H9 (cell line): ENCODE data around the gene HSPA12A. TPM values are rescaled to one million over a fixed set of nuclear protein-coding genes. Genes with fewer than 3 reads are reported as not detected.

Source experiments
- DNase-seq: peaks from one replicate; pipeline ENCODE4 v3.0.0-alpha.2; 2017
- H2AFZ ChIP-seq: one replicate; pipeline ENCODE4 v1.6.1; 2013; ENCODE audit warnings: mild to moderate bottlenecking, low read length, control low read depth, moderate library complexity
- H2AK5ac ChIP-seq: 2 replicates; pipeline ENCODE4 v1.6.1; 2013; ENCODE audit warnings: low read length, control low read depth, mixed read lengths; ENCODE audit not compliant: insufficient read length
- H2BK120ac ChIP-seq: one replicate; pipeline ENCODE4 v1.6.1; 2013; ENCODE audit warnings: low read depth, mild to moderate bottlenecking, low read length, control low read depth, inconsistent platforms; ENCODE audit not compliant: poor library complexity, severe bottlenecking
- H2BK12ac ChIP-seq: 2 replicates; pipeline ENCODE4 v1.6.1; 2013; ENCODE audit warnings: low read length, control low read depth, mixed read lengths, low read depth; ENCODE audit not compliant: insufficient read length
- H2BK15ac ChIP-seq: 2 replicates; pipeline ENCODE4 v1.6.1; 2013; ENCODE audit warnings: low read depth, low read length, control low read depth
- H2BK20ac ChIP-seq: one replicate; pipeline ENCODE4 v1.6.1; 2013; ENCODE audit warnings: low read depth, mild to moderate bottlenecking, low read length, control low read depth, inconsistent platforms; ENCODE audit not compliant: poor library complexity, severe bottlenecking
- H2BK5ac ChIP-seq: 2 replicates; pipeline ENCODE4 v1.6.1; 2013; ENCODE audit warnings: low read length, control low read depth, mixed read lengths; ENCODE audit not compliant: insufficient read length
- H3K14ac ChIP-seq: 2 replicates; pipeline ENCODE4 v1.6.1; 2013; ENCODE audit warnings: low read length, control low read depth; ENCODE audit not compliant: insufficient read depth
- H3K18ac ChIP-seq: 2 replicates; pipeline ENCODE4 v1.6.1; 2013; ENCODE audit warnings: low read depth, mild to moderate bottlenecking, mixed read lengths, low read length, control low read depth; ENCODE audit not compliant: insufficient read length
- H3K23ac ChIP-seq: 2 replicates; pipeline ENCODE4 v1.6.1; 2013; ENCODE audit warnings: low read length, control low read depth, mixed read lengths, low read depth; ENCODE audit not compliant: insufficient read length
- H3K23me2 ChIP-seq: 2 replicates; pipeline ENCODE4 v1.6.1; 2013; ENCODE audit warnings: low read depth, mild to moderate bottlenecking, mixed read lengths, low read length, control low read depth; ENCODE audit not compliant: insufficient read length, poor library complexity, severe bottlenecking
- H3K27ac ChIP-seq: 2 replicates; pipeline ENCODE4 v1.5.1; 2013; ENCODE audit warnings: low read length, control low read depth, mixed read lengths, low read depth; ENCODE audit not compliant: insufficient read length
- H3K27me3 ChIP-seq: 2 replicates; pipeline ENCODE4 v1.6.1; 2013; ENCODE audit warnings: low read length, control low read depth, inconsistent platforms; ENCODE audit not compliant: insufficient read depth
- H3K4ac ChIP-seq: 2 replicates; pipeline ENCODE4 v1.6.1; 2013; ENCODE audit warnings: low read depth, mild to moderate bottlenecking, control low read depth, inconsistent platforms, low read length, moderate library complexity
- H3K4me1 ChIP-seq: 2 replicates; pipeline ENCODE4 v1.6.1; 2013; ENCODE audit warnings: low read length, control low read depth, inconsistent platforms; ENCODE audit not compliant: insufficient read depth
- H3K4me2 ChIP-seq: 2 replicates; pipeline ENCODE4 v1.6.1; 2013; ENCODE audit warnings: low read length, control low read depth, mixed read lengths; ENCODE audit not compliant: insufficient read length, insufficient read depth
- H3K56ac ChIP-seq: 2 replicates; pipeline ENCODE4 v1.6.1; 2013; ENCODE audit warnings: low read depth, mild to moderate bottlenecking, mixed read lengths, low read length, control low read depth; ENCODE audit not compliant: insufficient read length
- H3K79me1 ChIP-seq: 2 replicates; pipeline ENCODE4 v1.6.1; 2013; ENCODE audit warnings: low read depth, mild to moderate bottlenecking, moderate library complexity, low read length, control low read depth, inconsistent platforms; ENCODE audit not compliant: insufficient read depth, poor library complexity, severe bottlenecking
- H3K79me2 ChIP-seq: 2 replicates; pipeline ENCODE4 v1.6.1; 2013; ENCODE audit warnings: low read length, control low read depth, inconsistent platforms; ENCODE audit not compliant: insufficient read depth
- H3K9ac ChIP-seq: 2 replicates; pipeline ENCODE4 v1.6.1; 2013; ENCODE audit warnings: low read length, control low read depth, mixed read lengths; ENCODE audit not compliant: insufficient read length; ENCODE audit errors: extremely low read depth
- H3K9me3 ChIP-seq: one replicate; pipeline ENCODE4 v1.6.1; 2013; ENCODE audit warnings: low read depth, low read length, inconsistent platforms; ENCODE audit not compliant: control insufficient read depth
- H3T11ph ChIP-seq: one replicate; pipeline ENCODE4 v1.6.1; 2013; ENCODE audit warnings: mild to moderate bottlenecking, low read length, control low read depth, inconsistent platforms
- H4K20me1 ChIP-seq: one replicate; pipeline ENCODE4 v1.6.1; 2013; ENCODE audit not compliant: control insufficient read depth, insufficient read length, insufficient read depth
- H4K5ac ChIP-seq: 2 replicates; pipeline ENCODE4 v1.6.1; 2013; ENCODE audit warnings: low read depth, mild to moderate bottlenecking, mixed read lengths, low read length, control low read depth; ENCODE audit not compliant: insufficient read length
- H4K8ac ChIP-seq: replicated peaks from 2 replicates; pipeline ENCODE4 v1.6.1; 2013; ENCODE audit warnings: low read length, control low read depth, mixed read lengths, low read depth; ENCODE audit not compliant: insufficient read length
- H4K91ac ChIP-seq: 2 replicates; pipeline ENCODE4 v1.6.1; 2013; ENCODE audit warnings: low read depth, mild to moderate bottlenecking, moderate library complexity, mixed read lengths, low read length, control low read depth; ENCODE audit not compliant: insufficient read length
- H3K27ac Mint-ChIP-seq, 3 experiments: 2 replicates in 2 of 3; 3 replicates in 1 of 3; pipeline ENCODE4 v1.8.0; 2020 to 2021; ENCODE audit warnings: mixed read lengths in 3 of 3, mild to moderate bottlenecking in 1 of 3, moderate library complexity in 1 of 3
- H3K27me3 Mint-ChIP-seq: 2 replicates; pipeline ENCODE4 v1.8.0; 2021; ENCODE audit warnings: low read depth, mild to moderate bottlenecking, moderate library complexity, mixed read lengths
- H3K36me3 Mint-ChIP-seq, 3 experiments: 2 replicates in 2 of 3; 3 replicates in 1 of 3; pipeline ENCODE4 v1.8.0; 2020 to 2021; ENCODE audit warnings: low read depth in 3 of 3, mixed read lengths in 3 of 3; ENCODE audit not compliant: insufficient read depth in 1 of 3
- H3K4me1 Mint-ChIP-seq, 2 experiments: 2 replicates each; pipeline ENCODE4 v1.8.0; 2020; ENCODE audit warnings: mixed read lengths in 2 of 2
- H3K4me3 Mint-ChIP-seq, 2 experiments: 2 replicates in 1 of 2; 3 replicates in 1 of 2; pipeline ENCODE4 v1.8.0; 2020 to 2021; ENCODE audit warnings: mild to moderate bottlenecking in 2 of 2, mixed read lengths in 2 of 2, moderate library complexity in 1 of 2
- H3K9me3 Mint-ChIP-seq, 2 experiments: 2 replicates in 1 of 2; 3 replicates in 1 of 2; pipeline ENCODE4 v1.8.0; 2020; ENCODE audit warnings: mild to moderate bottlenecking in 2 of 2, mixed read lengths in 2 of 2, moderate library complexity in 1 of 2
- CTCF ChIP-seq: fragments of 200-600 bp; sonication (generic); conservative IDR thresholded peaks from 3 replicates; pipeline ENCODE4 v1.8.0; 2021; ENCODE audit warnings: antibody characterized with exemption, mild to moderate bottlenecking
- WGBS: extraction: QIAGEN DNeasy Blood & Tissue Kit; methylation state at CpG from one replicate; pipeline ENCODE4 v1.1.7; 2013; ENCODE audit warnings: missing lambda C conversion rate, low lambda C conversion rate, mixed read lengths; ENCODE audit not compliant: insufficient read length; ENCODE audit errors: extremely low coverage; 5-methylcytosine and 5-hydroxymethylcytosine counted together
- total RNA-seq: library from RNA; stranded (reverse); gene quantifications from 2 replicates; pipeline ENCODE4 v1.2.1, GENCODE V29; 2021

HSPA12A gene
- total RNA-seq, 1 experiment from 2014 or later = 3.2 TPM

- H4K91ac ChIP-seq = no peak overlapping the region
- peaks cover 46 to 48% of the 10 kb centered on the region in 2 experiments for H3K4me1 Mint-ChIP-seq
- H3K9ac ChIP-seq = no peak overlapping the region
- H3K4me1 ChIP-seq = peaks cover 8% of the 10 kb centered on the region
- no peak overlapping the region for H2BK15ac ChIP-seq
- no peak overlapping the region for H4K5ac ChIP-seq
- H3K9me3 ChIP-seq = no peaks in the 10 kb centered on the region
- H3K14ac ChIP-seq = no peak overlapping the region
- no peak for DNase-seq
- H3K79me2 ChIP-seq = no peaks in the 10 kb centered on the region
- H2AFZ ChIP-seq = no peak overlapping the region
- no peaks in the 10 kb centered on the region; a peak in 1 of 5 replicates for H3K9me3 Mint-ChIP-seq
- peaks cover 0 to 5% (median 0%) of the 10 kb centered on the region in 3 experiments; a peak in 2 of 7 replicates for H3K36me3 Mint-ChIP-seq
- H3K4me2 ChIP-seq = no peak overlapping the region
- H3K27ac Mint-ChIP-seq = no peak overlapping the region
- H3K23ac ChIP-seq = no peak overlapping the region
- no peak overlapping the region for H2BK5ac ChIP-seq
- WGBS = no CpG with 5 or more reads among the region's 7 CpGs
- H2BK20ac ChIP-seq = no peak overlapping the region
- H3K56ac ChIP-seq = no peak overlapping the region
- H3K27me3 ChIP-seq = no peaks in the 10 kb centered on the region
- no peak overlapping the region for H3K4me3 Mint-ChIP-seq
- H2BK120ac ChIP-seq = no peak overlapping the region
- TF ChIP-seq CTCF = no peak
- no peak overlapping the region for H3K4ac ChIP-seq
- peaks cover 15% of the 10 kb centered on the region for H3K27me3 Mint-ChIP-seq
- no peaks in the 10 kb centered on the region for H4K20me1 ChIP-seq
- no peak overlapping the region for H3K18ac ChIP-seq
- H3K27ac ChIP-seq = no peak overlapping the region
- H3K23me2 ChIP-seq = no peaks in the 10 kb centered on the region
- H4K8ac ChIP-seq = no peak overlapping the region
- no peak overlapping the region for H2AK5ac ChIP-seq
- H3K79me1 ChIP-seq = no peaks in the 10 kb centered on the region
- H2BK12ac ChIP-seq = no peak overlapping the region
- no peak overlapping the region for H3T11ph ChIP-seq
These were observed 44.5 kb downstream of the HSPA12A start for GRCh38 chr10:116697816-116698215.
